Measurements from ENCODE around the gene DDX1.

The DDX1 gene

DNA sequence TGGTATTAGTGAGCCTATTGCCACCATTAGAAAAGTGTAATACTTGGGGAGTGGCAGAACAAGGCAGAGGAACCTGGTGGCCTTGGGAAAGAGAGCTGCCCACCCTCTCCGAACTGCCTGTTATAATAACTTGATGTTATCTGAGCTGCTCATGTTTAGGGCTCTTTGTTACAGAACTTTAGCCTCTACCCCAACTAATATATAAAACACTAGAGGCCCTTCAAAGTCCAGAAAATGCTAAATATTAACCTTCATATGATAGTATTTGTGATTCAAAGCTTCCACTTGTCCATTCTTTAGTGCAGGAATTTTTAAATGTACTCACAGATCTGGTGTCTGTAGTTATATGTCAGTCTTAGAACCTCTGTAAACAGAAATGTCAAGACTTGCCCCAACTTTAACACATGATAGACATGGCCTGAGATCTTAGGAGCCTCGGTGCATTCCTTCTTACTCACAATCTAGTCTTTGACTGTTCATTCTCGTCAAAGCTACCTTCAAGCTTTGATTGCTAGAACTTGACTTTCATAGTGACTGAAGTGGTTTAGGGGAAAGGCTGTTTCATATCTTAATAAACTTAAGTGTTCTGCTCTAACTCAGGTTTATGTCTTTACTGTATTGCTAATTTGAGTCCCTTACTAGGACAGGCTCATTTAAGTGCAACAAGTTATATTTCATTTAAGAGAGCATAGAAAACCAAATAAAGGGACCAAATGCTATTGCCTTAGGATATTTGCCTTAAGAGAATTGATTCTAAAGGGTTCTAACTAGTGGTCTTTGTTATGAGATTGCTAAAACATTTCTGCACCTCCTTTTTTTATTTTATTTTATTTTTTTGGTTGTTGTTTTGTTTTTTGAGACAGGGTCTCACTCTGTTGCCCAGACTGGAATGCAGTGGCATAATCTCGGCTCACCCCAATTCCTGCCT lies 41.6 kb downstream of the DDX1 start:
- DNase-seq: no peak

DNA sequence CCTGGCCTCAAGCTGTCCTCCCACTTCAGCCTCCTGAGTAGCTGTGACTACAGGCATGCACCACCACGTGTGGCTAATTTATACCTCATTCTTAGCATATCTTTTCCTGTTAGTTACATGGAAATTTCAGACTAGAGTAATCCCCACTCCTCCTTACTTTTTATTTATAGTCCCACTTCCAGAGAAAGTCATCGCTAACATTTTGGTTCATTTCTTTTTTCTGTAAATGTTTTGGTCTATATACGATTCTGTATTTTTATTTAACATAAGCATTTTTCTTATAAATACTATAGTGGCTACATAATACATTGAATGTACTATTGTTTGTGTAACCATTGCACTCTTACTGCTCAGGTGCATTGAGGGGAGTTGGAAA lies 42.3 kb downstream of the DDX1 start:
- DNase-seq: no peak

DNA sequence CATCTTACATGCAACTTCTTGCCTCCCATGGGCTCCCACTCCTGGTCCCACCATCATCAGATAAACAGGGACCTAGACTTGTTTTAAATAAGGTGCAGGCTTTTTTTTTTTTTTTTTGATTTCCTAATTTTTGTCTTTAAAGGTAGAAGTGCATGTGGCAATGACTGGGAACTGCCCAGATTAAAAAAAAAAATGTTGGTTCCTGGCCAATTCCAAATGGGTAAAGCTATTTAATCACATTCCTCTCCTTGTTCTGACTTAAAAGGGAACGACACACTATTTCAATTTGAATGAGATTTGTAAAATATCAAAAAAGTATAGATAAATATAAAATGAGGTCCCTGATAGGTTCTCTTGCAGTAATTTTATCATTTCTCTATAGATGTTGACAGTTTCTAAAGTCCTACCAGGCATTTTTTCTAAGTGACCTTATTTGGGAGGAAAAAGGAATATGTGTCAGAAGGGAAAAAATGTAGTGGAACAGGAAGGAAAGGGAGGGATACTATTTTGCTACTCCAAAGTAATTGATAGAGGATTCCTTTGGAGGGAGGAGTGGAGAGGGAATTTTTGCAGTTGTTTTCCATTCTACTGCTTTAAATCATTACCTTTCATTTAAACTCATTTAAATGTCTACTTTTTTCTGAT lies 43.3 kb downstream of the DDX1 start:
- no peak for DNase-seq

DNA sequence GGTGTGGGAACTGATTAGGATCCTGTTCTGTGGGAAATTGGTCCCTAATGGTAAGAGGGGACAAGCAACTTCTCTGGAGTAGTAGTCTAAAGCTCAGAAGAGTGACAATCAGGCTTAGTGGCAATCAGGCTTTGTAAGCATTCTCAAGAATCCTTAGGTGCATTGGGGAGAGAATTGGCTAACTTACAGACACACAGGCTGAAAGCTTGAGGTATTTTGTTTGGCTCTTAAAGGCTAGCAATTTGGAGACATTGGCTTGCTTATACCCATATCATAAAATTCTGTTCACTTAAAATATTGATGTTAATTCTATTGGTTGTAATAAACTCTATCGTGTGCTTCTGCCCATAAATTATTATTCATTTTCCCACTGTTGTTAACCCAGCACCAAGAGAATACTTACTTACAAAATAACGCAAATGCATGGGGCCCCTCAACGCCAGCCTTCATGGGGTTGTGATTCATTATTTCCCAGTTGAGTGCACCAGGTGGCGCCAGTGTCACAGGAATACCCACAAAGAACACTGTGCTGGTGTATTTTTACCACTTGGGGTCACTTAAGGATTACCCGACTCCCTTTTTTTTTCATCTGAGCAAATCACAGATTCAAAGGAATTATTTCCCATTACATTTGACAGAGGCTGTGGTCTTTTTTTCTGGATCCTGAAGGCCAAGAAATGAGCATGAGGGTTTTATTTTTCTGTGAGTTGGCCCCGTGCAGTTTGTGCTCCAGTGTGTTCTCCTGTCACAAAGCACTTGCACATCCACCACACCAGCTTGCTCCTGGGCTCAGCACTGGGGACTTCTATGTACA lies 45.5 kb downstream of the DDX1 start:
- DNase-seq: peak; percentile 66

DNA sequence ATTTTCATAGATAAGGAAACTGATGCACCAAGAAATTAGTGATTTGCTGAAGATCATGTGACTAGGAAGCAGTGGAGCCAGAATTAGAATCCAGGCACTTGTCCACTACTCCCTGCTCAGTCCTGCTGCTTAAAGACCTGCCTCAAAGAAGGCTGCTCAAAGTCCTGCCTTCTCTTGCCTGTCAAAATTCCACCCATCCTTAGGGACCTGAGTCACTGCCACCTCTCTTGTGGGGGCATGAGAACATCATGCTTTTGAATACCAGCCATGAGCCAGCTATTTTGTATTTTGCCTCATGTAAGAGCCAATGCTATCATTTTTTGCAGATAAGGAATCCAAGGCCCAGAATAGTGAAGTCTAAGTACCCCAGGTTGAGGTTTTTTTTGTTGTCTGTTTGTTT lies 47.1 kb downstream of the DDX1 start:
- no peak for DNase-seq

DNA sequence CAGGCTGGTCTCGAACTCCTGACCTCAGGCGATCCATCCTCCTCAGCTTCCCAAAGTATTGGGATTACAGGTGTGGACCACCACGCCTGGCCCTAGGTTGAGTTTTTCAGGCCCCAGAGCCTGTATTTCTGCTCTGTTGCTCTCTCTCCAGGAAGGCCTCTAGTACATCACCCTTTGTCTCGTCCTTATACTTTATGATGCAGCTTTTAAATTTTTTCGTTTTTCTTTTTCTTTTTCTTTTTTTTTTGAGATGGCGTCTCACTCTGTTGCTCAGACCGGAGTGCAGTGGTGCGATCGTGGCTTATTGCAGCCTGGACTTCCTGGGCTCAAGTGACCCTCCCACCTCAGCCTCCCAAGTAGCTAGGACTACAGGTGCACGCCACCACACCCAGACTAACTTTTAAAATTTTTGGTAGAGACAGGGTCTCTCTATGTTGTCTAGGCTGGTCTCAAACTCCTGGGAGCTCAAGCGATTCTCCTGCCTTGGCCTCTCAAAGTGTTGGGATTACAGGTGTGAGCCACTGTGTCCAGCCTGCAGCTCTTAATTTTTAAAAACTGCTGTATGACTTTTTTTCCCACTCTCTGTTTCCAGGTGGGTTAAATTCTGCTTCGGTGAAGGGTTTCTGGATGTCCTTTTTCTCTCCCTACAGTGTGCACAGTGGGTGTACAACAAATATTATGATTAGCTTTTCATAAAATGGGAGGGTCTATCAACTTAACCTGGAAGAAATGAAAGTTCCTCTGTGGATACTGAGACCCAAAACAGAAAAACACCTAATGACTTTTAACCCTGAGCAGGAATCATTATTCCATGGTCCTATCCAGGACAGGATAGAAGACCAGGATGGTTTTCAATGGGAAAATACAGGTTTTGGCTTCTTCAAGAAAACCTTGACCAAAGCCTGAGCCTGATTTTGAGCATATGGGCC lies 47.9 kb downstream of the DDX1 start:
- no peak for DNase-seq

DNA sequence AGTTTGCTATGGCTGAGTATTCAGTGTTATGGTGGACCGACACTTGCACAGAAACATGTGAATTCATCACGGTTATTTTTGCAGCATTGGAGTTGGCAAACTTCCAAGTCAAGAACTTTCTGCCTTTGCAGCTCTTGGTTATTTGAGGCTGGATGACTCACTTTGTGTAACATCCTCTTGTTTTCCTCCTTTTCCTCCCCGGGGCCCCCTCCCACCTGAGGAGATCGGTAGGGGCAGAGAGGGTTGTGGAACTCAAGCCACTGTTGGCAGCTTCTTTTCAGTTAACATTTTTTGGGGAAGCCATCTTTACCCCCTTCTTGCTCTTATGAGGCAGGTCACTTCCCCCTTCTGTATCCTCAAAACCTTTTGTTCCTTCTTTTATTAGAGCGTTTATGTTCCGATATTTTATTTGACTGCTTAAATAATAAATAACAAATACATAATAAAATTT lies 48.6 kb downstream of the DDX1 start:
- peak; percentile 9 for DNase-seq

DNA sequence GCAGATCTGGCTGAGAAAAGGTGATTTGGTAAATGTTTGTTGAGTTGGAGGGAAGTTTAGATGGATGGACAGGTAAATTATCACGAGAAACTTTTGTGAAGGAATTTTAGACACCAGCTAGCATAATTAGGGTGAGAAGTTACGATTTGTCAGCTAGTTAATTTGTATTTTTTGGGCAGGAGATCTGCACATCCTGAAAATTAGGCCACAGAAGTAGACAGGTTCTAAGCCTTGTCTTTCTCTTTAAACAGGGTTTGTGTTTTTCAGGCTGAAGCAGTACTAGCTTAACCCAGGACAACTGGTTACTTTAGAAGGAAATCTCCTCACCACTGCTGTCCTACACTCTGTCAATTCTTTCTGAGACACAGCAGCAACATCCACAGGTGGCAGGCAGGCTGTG lies 49.1 kb downstream of the DDX1 start:
- DNase-seq: no peak

DNA sequence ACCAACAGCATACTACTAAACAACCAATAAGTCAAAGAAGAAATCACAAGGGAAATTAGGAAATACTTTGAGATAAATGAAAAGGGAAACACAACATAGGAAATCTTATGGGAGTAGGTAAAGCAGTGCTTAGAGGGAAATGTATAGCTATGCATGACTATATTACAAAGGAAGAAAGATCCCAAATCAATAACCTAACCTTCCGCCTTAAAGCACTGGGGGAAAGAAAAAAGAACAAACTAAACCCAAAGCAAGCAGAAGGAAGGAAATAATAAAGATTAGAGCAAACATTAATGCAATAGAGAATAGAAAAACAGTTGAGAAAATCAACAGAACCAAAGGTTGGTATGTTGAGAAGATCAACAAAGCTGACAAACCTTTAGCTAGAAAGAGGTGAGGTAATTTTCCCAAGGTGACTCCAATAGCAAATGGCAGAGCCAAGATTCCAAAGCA lies 49.9 kb downstream of the DDX1 start:
- DNase-seq: no peak

DNA sequence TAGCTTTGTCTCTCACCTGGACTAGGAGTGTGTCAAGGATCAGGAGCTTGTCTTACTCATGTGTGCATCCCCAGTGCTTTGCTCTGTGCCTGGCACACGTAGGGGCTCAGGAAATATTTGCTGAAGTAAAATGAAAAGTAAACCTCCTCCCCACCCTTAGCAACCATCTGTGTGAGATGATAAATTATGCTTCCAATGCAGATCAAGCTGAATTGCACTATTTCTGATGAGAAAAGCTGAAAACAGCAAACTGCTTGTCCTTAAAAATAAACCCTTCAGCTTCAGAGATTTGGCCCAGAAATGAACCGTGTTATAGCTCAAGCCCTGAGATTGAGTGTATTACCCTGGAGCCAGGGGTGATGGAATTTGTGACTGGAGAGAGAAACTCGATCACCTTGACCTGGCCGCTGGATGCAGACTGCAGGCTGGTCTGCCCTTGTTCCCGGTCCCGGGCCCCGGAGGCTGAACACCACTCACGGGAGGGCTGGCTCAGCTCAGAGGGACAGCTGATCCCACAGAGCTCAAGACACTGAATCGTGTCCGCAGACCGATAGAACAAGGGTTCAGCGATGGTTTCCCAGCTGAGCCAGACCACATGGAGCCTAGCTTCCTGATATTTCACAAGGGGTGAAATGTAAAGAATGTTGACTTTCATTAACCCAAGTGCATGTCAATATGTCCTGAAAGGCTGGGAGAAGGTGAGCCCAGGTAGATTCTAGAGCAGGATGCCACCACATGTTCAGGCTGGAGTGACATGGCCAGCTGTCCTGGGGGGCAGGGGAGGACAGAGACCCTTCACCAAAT lies 50.5 kb downstream of the DDX1 start:
- DNase-seq: no peak

DNA sequence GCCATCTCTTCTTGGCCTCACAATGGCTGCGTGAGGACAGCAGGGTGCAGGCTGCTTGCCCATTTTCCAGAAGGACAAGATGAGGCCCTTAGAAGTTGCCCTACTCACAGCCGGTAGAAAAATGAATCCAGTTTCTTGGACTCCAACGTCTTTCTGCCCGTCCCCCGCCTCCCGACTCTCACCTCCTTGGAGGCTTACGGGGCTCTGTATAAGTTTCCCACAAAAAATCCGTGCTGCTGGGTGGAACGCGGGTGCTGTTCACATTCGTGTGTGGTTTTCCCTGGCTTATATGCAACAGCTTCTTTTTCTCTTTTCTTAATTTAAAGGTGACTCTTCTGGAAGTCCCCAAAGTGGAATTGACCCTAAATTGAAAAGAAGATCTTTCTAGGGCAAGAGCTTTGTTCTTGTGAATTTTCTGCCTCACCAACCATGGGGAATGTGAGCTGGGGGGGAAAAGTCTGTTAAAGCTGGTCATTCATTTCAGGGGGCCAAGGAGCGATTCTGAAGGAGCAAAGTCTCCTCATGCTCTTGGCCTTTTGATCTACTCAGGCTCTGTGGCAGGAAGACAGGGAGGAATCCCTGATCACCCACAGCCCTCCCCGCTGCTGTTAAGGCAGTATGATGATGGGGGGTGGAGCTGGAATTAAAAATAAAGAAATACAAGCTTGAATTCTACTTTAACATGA lies 51.3 kb downstream of the DDX1 start:
- DNase-seq: no peak

DNA sequence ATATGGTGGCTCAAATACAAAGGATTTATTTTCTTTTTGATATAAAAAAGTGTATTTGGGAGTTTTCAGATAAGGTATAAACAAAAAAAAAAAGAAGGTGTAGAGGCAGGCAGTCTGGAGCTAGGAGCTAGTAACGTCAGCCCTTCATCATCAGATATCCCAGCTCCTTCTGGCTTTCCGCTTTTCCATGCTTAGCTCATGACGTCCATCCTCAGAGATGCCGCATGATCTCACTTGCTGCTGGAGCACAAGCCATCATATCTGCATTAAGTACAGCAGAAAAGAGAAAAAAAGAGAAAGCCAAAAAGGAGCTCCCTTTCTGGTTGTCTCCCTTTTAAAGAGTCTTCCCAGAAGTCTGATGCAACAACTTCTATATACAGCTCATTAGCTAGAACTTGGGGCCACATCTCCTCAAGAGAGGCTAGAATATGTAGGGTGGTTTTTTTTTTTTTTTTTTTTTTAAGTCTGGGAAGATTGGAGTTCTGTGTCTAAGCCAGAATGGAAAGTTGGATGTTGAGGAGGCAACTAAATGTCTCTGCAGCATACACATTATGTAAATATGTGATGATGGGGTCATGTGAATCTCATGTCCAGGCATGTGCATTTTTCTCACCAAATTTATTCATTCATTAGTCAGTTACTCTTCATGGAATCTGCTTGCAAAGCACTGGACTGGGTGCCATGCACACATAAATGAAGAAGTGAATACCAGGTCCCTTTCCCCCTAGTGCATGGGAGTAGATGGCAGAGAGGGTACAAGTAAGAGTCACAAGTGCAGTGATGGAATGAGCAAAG lies 52.3 kb downstream of the DDX1 start:
- no peak for DNase-seq

DNA sequence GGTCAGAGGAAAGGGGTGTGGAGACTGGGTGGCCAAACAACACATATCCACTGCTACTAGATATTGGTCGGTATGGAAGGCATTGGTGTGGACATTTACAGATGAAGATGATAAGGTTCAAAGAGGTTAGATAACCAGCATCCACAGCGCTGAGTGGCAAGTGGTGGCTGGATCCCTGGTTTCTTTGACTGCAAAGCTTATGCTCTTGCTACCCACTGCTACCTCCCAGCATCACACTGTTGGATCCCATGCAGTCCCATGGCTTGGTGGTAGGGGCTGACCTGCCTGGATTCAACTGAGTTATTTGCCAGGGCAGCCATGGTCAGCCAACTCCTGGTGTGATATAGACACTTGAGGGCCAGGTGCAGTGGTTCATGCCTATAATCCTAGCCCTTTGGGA lies 53.6 kb downstream of the DDX1 start:
- no peak for DNase-seq

DNA sequence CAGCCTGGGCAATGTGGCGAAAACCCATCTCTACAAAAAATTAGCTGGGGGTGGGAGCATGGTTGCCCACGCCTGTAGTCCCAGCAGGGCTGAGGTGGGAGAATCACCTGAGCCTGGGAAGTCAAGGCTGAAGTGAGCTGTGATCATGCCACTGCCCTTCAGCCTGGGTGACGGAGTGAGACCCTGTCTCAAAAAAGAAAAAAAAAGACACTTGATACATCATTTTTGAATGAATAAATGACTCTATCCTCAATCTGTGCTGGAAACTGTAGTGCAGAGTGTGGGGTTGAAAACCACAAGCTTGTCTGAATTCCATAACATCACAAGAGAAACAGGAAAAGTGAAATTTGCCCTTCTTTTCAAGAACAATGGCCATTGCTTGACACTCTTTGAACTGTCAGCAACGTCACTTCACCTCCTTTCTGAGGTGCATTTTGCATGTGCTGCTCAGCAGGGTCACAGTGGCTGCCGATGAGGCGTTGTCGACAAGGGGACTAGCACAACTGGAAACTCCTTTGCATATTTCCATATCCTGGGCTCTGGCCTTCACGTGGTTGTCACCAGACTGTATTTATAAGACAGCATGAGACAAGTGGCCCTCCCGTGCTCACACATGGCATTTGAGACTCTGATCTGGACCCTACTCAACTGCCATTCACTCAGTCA lies 54.2 kb downstream of the DDX1 start:
- no peak for DNase-seq

DNA sequence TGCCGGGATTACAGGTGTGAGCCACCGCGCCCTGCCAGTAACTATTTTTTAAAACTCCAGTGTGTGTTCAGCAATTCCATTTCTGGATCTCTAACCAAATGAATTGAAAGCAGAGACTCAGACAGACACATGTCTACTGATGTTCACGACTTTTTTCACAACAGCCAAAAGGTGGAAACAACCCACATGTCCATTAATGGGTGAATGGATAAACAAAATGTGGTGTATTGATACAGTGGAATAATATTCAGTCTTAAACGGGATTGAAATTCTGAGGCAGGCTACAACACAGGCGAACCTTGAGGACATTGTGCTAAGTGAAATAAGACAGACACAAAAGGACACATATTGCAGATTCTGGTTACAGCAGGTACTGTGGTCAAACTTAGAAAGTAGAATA lies 55.0 kb downstream of the DDX1 start:
- DNase-seq: no peak

DNA sequence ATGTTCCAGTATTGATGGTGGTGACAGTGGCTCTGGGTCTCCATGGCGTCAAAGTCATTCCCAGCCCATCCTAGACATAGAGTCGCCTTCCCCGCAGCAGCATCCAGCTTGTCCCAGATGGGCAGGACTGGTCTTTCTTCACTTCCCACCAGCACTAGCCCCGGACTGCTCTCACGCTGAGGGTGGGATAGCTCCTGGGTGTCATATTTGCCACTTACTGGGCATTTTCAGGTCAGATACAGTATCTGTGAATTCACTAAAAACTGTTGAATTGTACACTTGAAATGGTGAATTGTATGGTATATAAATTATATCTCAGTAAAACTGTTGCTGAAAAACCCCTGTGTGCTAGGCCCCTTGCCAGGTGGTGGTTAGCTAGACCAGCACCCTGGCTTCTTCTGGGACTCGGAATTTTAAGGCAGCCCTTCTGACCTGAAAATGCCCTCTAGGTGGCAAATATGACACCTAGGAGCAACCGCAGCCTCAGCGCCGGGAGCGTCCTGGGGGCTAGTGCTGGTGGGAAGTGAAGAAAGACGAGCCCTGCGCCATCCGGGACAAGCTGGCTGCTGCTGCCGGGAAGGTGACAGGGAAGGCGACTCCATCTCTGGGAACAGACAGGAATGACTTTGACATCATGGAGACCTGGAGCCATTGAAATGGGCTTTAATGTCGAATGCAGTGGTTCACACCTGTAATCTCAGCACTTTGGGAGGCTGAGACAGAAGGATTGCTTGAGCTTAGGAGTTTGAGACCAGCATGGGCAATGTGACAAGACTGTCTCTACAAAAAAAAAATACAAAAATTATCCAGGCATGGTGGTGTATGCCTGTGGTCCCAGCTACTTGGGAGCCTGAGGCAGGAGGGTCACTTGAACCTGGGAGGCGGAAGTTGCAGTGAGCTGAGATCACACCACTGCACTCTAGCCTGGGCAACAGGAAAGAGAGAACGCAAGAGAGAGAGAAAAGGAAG lies 56.2 kb downstream of the DDX1 start:
- DNase-seq: no peak

DNA sequence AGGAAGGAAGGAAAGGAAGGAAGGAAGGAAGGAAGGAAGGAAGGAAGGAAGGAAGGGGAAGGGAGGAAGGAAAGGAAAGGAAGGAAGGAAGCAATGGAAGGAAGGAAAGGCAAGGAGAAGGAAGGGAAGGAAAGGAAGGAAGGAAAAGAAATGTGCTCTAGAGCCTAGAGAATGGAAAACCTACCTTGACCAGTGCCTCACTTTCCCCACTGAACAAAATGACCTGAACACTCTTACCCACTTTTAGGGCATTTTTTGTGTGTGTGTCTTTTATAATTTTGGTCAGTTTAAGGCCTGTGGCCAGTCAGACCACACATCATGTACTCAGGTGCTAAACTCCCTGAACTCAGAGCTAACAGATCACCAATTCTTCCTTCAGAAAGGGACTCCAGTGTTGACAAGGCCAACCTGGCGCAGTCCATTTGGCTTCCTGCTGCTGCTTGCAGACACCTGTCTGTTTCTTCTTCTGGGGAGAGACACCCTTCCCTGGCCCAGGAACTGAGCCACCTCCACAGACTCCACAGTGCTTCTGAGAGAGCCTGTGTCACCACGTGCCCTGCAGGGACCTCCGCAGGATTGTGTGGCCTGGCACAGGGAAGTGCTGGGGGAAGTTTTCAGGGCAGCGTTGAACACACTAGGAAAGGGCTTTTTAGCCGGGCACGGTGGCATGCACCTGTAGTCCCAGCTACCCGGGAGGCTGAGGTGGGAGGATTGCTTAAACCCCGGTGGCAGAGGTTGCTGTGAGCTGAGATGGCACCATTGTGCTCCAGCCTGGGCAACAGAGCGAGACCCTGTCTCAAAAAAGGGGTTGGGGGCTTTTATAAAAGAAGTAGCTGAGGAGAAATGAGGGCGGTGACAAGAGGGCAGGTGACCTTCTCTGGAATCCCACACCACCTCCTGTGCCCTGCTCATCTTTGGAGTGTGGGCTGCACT lies 57.2 kb downstream of the DDX1 start:
- DNase-seq: no peak
